ENCODE data around the gene AMN.

AMN gene

GRCh38 chr14:102941419-102942011, 19.1 kb downstream of the AMN start:
- Histone ChIP-seq H3K4me3 (ENCODE audit: low read depth, low read length) (no peak overlapping the region), H3K27me3 (ENCODE audit: insufficient read depth, low read depth, severe bottlenecking) (no peaks in the 10 kb centered on the region), H3K9me3 (ENCODE audit: severe bottlenecking) (no peaks in the 10 kb centered on the region), H3K27ac (no peak overlapping the region), H3K36me3 (peaks cover 57% of the 10 kb centered on the region)
- TF ChIP-seq CTCF (IDR thresholded peaks at IDR 0.05; ENCODE audit: low read depth, low read length) = no peak
- DNase-seq = no peak

GRCh38 chr14:102942069-102942468, 19.6 kb downstream of the AMN start:
- H3K27ac ChIP-seq = no peak overlapping the region
- H3K27me3 ChIP-seq (ENCODE audit: insufficient read depth, low read depth, severe bottlenecking) = no peaks in the 10 kb centered on the region
- peaks cover 60% of the 10 kb centered on the region for H3K36me3 ChIP-seq
- H3K9me3 ChIP-seq (ENCODE audit: severe bottlenecking) = no peaks in the 10 kb centered on the region
- TF ChIP-seq CTCF (IDR thresholded peaks at IDR 0.05; ENCODE audit: low read depth, low read length) = no peak
- DNase-seq = no peak
- no peak overlapping the region for H3K4me3 ChIP-seq (ENCODE audit: low read depth, low read length)

GRCh38 chr14:102943454-102943853, 21.0 kb downstream of the AMN start:
- no peak for TF ChIP-seq CTCF (IDR thresholded peaks at IDR 0.05; ENCODE audit: low read depth, low read length)
- Histone ChIP-seq H3K27me3 (ENCODE audit: insufficient read depth, low read depth, severe bottlenecking) (no peaks in the 10 kb centered on the region), H3K9me3 (ENCODE audit: severe bottlenecking) (no peaks in the 10 kb centered on the region), H3K4me3 (ENCODE audit: low read depth, low read length) (no peak overlapping the region), H3K27ac (no peak overlapping the region), H3K36me3 (peaks cover 63% of the 10 kb centered on the region)
- no peak for DNase-seq

- no peak for TF ChIP-seq CTCF (IDR thresholded peaks at IDR 0.05; ENCODE audit: low read depth, low read length)
Measured at GRCh38 chr14:102943979-102944378, 21.5 kb downstream of the AMN start.

GRCh38 chr14:102944448-102945330, 22.2 kb downstream of the AMN start:
- no peak overlapping the region for H3K4me3 ChIP-seq (ENCODE audit: low read depth, low read length)
- peaks cover 71% of the 10 kb centered on the region for H3K36me3 ChIP-seq
- no peak overlapping the region for H3K27ac ChIP-seq
- H3K9me3 ChIP-seq (ENCODE audit: severe bottlenecking) = no peaks in the 10 kb centered on the region
- TF ChIP-seq CTCF (IDR thresholded peaks at IDR 0.05; ENCODE audit: low read depth, low read length) = no peak
- no peak for DNase-seq
- no peaks in the 10 kb centered on the region for H3K27me3 ChIP-seq (ENCODE audit: insufficient read depth, low read depth, severe bottlenecking)

More at GRCh38 chr14:102943979-102944378, 21.5 kb downstream of the AMN start:
- DNase-seq = no peak
- H3K36me3 ChIP-seq = peaks cover 66% of the 10 kb centered on the region
- H3K9me3 ChIP-seq (ENCODE audit: severe bottlenecking) = no peaks in the 10 kb centered on the region
- no peaks in the 10 kb centered on the region for H3K27me3 ChIP-seq (ENCODE audit: insufficient read depth, low read depth, severe bottlenecking)
- no peak overlapping the region for H3K27ac ChIP-seq
- no peak overlapping the region for H3K4me3 ChIP-seq (ENCODE audit: low read depth, low read length)
